Liver (tissue), 9 donors: Measurements from ENCODE around the gene PLEKHA6. TPM values are rescaled to one million over a fixed set of nuclear protein-coding genes. Genes with fewer than 3 reads are reported as not detected.

Source experiments
- DNase-seq: peaks from one replicate; pipeline ENCODE4 v3.0.0-alpha.2; 2017; ENCODE audit warnings: low spot score
- H3K27ac ChIP-seq, 2 donors: one replicate each; pipeline ENCODE4 v1.7.0; 2013; ENCODE audit warnings: inconsistent platforms in 2 of 2, low read length in 2 of 2, control low read depth in 1 of 2, low read depth in 1 of 2, mild to moderate bottlenecking in 1 of 2
- H3K27me3 ChIP-seq, 4 donors: one replicate each; pipeline versions ENCODE4 v1.6.1 to v1.7.0; 2013; ENCODE audit warnings: low read length in 3 of 4, inconsistent platforms in 1 of 4, mild to moderate bottlenecking in 1 of 4, moderate library complexity in 1 of 4; ENCODE audit not compliant: control insufficient read depth in 4 of 4, insufficient read depth in 4 of 4
- H3K36me3 ChIP-seq, 4 donors: one replicate each; pipeline versions ENCODE4 v1.6.1 to v1.7.0; 2013; ENCODE audit warnings: low read length in 3 of 4, mild to moderate bottlenecking in 3 of 4, low read depth in 1 of 4, moderate library complexity in 1 of 4; ENCODE audit not compliant: control insufficient read depth in 4 of 4, insufficient read depth in 3 of 4
- H3K4me1 ChIP-seq, 4 donors: one replicate each; pipeline versions ENCODE4 v1.6.1 to v1.7.0; 2013; ENCODE audit warnings: low read length in 3 of 4, mild to moderate bottlenecking in 3 of 4, moderate library complexity in 1 of 4; ENCODE audit not compliant: control insufficient read depth in 4 of 4, insufficient read depth in 4 of 4
- H3K4me3 ChIP-seq, 3 donors: one replicate each; pipeline versions ENCODE4 v1.6.1 to v1.7.0; 2013; ENCODE audit warnings: low read length in 3 of 3, control low read depth in 1 of 3, low read depth in 1 of 3, mild to moderate bottlenecking in 1 of 3
- H3K9ac ChIP-seq, 2 donors: one replicate each; pipeline ENCODE4 v1.7.0; 2013; ENCODE audit warnings: low read length in 2 of 2, mild to moderate bottlenecking in 2 of 2, moderate library complexity in 2 of 2, control low read depth in 1 of 2, low read depth in 1 of 2
- H3K9me3 ChIP-seq, 4 donors: one replicate each; pipeline versions ENCODE4 v1.6.1 to v1.7.0; 2013; ENCODE audit warnings: low read length in 3 of 4; ENCODE audit not compliant: control insufficient read depth in 4 of 4
- CTCF ChIP-seq: fragments of 150-350 bp; IDR thresholded peaks from 2 replicates; pipeline ENCODE4 v1.5.1; 2017; ENCODE audit warnings: improper control_type of control experiment, low read depth, low read length; ENCODE audit not compliant: missing input control
- EGR1 ChIP-seq, 2 donors: IDR thresholded peaks; 2 replicates each; pipeline ENCODE4 v1.6.1; 2016 to 2018; ENCODE audit warnings: antibody characterized with exemption in 2 of 2, low read depth in 2 of 2
- FOXA1 ChIP-seq: IDR thresholded peaks from 2 replicates; pipeline ENCODE4 v1.6.1; 2016; ENCODE audit warnings: antibody characterized with exemption
- FOXA2 ChIP-seq: IDR thresholded peaks from 2 replicates; pipeline ENCODE4 v1.6.1; 2016; ENCODE audit warnings: antibody characterized with exemption
- GABPA ChIP-seq, 2 donors: IDR thresholded peaks in 1 of 2; conservative IDR thresholded peaks in 1 of 2; 2 replicates each; pipeline ENCODE4 v1.6.1; 2016; ENCODE audit warnings: antibody characterized with exemption in 2 of 2, mild to moderate bottlenecking in 1 of 2, moderate library complexity in 1 of 2
- HNF4A ChIP-seq, 2 donors: conservative IDR thresholded peaks; 2 replicates each; pipeline ENCODE4 v1.6.1; 2016; ENCODE audit warnings: antibody characterized with exemption in 2 of 2, mild to moderate bottlenecking in 2 of 2
- HNF4G ChIP-seq: IDR thresholded peaks from 2 replicates; pipeline ENCODE4 v1.6.1; 2016; ENCODE audit warnings: antibody characterized with exemption
- JUND ChIP-seq, 2 donors: IDR thresholded peaks; 2 replicates each; pipeline ENCODE4 v1.6.1; 2016; ENCODE audit warnings: antibody characterized with exemption in 2 of 2
- NR2F2 ChIP-seq: IDR thresholded peaks from 2 replicates; pipeline ENCODE4 v1.6.1; 2016; ENCODE audit warnings: antibody characterized with exemption
- RAD21 ChIP-seq, 2 donors: IDR thresholded peaks; 2 replicates each; pipeline ENCODE4 v1.6.1; 2016; ENCODE audit warnings: antibody characterized with exemption in 2 of 2, mild to moderate bottlenecking in 2 of 2
- REST ChIP-seq: IDR thresholded peaks from 2 replicates; pipeline ENCODE4 v1.6.1; 2016; ENCODE audit warnings: antibody characterized with exemption, mild to moderate bottlenecking
- RXRA ChIP-seq, 2 donors: IDR thresholded peaks; 2 replicates each; pipeline ENCODE4 v1.6.1; 2017 to 2018; ENCODE audit warnings: antibody characterized with exemption in 2 of 2, mild to moderate bottlenecking in 1 of 2
- SP1 ChIP-seq: IDR thresholded peaks from 2 replicates; pipeline ENCODE4 v1.6.1; 2018; ENCODE audit warnings: antibody characterized with exemption, mild to moderate bottlenecking
- TAF1 ChIP-seq: conservative IDR thresholded peaks from 2 replicates; pipeline ENCODE4 v1.6.1; 2016; ENCODE audit warnings: antibody characterized with exemption, mild to moderate bottlenecking
- YY1 ChIP-seq: IDR thresholded peaks from 2 replicates; pipeline ENCODE4 v1.6.1; 2016; ENCODE audit warnings: antibody characterized with exemption, mild to moderate bottlenecking
- ZBTB33 ChIP-seq: IDR thresholded peaks from 2 replicates; pipeline ENCODE4 v1.6.1; 2016; ENCODE audit warnings: antibody characterized with exemption
- WGBS: extraction: QIAGEN DNeasy Blood & Tissue Kit; methylation state at CpG from one replicate; pipeline ENCODE4 v1.1.7; 2013; 5-methylcytosine and 5-hydroxymethylcytosine counted together
- polyA plus RNA-seq, 2 donors: library from polyadenylated mRNA; stranded (reverse) in 1 of 2; unstranded in 1 of 2; fragments of 200-250 nt in 1 of 2; fragments of >200 nt in 1 of 2; fragmentation: Nextera tagmentation in 1 of 2; extraction: Ambion mirVana in 1 of 2; gene quantifications; one replicate each; pipeline versions ENCODE4 v1.2.1 to v1.2.3, GENCODE V29; 2013 to 2015
- total RNA-seq, 2 donors: library from RNA; depleted of rRNA; stranded (reverse); fragments of >200 nt; gene quantifications; one replicate each; pipeline ENCODE4 v1.2.3, GENCODE V29; 2014
- donor health status: healthy.
- donor health status: healthy.
- donor health status: healthy.
- donor health status: healthy.
- donor health status: healthy.

PLEKHA6 gene
- total and polyA plus RNA-seq, 4 donors: 5.3 to 12.8 (median 7.6) TPM

- H3K4me1 ChIP-seq: peaks cover 4 to 23% (median 16%) of the 10 kb centered on the region in 4 donors
- no peaks in the 10 kb centered on the region for H3K27me3 ChIP-seq
- H3K4me3 ChIP-seq: no peak overlapping the region
- WGBS: 90% methylated on average over 8 of the region's 8 CpGs
- H3K27ac ChIP-seq: peak overlapping the region in 1 of 2 donors; percentile 18
- peaks cover 0 to 19% (median 9%) of the 10 kb centered on the region in 4 donors for H3K36me3 ChIP-seq
- DNase-seq: no peak
- no peak overlapping the region for H3K9ac ChIP-seq
- TF ChIP-seq CTCF (no peak), SP1 (no peak), EGR1 (IDR thresholded peaks at IDR 0.05; ENCODE audit: low read depth in 2 of 2) (no peak), REST (no peak), YY1 (no peak), ZBTB33 (no peak), HNF4A (conservative IDR thresholded peaks at IDR 0.05) (no peak), HNF4G (no peak), RAD21 (IDR thresholded peaks at IDR 0.05) (no peak), NR2F2 (no peak), FOXA1 (no peak), FOXA2 (no peak), RXRA (IDR thresholded peaks at IDR 0.05) (no peak), JUND (IDR thresholded peaks at IDR 0.05) (no peak), GABPA (IDR thresholded peaks at IDR 0.05 in 1 of 2, conservative IDR thresholded peaks at IDR 0.05 in 1 of 2) (no peak), TAF1 (no peak)
- no peaks in the 10 kb centered on the region for H3K9me3 ChIP-seq
These were observed 137.5 kb downstream of the PLEKHA6 start for GRCh38 chr1:204222006-204222763.

- H3K9ac ChIP-seq: no peak overlapping the region
- H3K4me3 ChIP-seq: no peak overlapping the region
- H3K27me3 ChIP-seq: no peaks in the 10 kb centered on the region
- 82% methylated on average over 11 of the region's 11 CpGs for WGBS
- peak overlapping the region; percentile 9 to 18 for H3K27ac ChIP-seq
- H3K9me3 ChIP-seq: no peaks in the 10 kb centered on the region
- peaks cover 0 to 19% (median 9%) of the 10 kb centered on the region in 4 donors for H3K36me3 ChIP-seq
- no peak for TF ChIP-seq TAF1
- TF ChIP-seq HNF4G: no peak
- no peak for TF ChIP-seq REST
- no peak for DNase-seq
- peaks cover 2 to 14% (median 8%) of the 10 kb centered on the region in 4 donors for H3K4me1 ChIP-seq
These were observed 138.5 kb downstream of the PLEKHA6 start for GRCh38 chr1:204221271-204221670.
